GM12891 (cell line): ENCODE results near the gene CD59.

ENCODE experiments used
- POLR2A ChIP-seq: IDR thresholded peaks from 2 replicates; pipeline ENCODE4 v1.6.1; 2011; ENCODE audit warnings: low read depth, low read length, control low read depth
- POLR2AphosphoS5 ChIP-seq: IDR thresholded peaks from 2 replicates; pipeline ENCODE4 v1.6.1; 2011; ENCODE audit warnings: low read depth, low read length, control low read depth
- POU2F2 ChIP-seq: IDR thresholded peaks from 2 replicates; pipeline ENCODE4 v1.6.1; 2011; ENCODE audit warnings: low read depth, mild to moderate bottlenecking, control low read depth, low read length, moderate library complexity
- SPI1 ChIP-seq: IDR thresholded peaks from 2 replicates; pipeline ENCODE4 v1.6.1; 2011; ENCODE audit warnings: low read depth, low read length, control low read depth
- TAF1 ChIP-seq: IDR thresholded peaks from 2 replicates; pipeline ENCODE4 v1.6.1; 2011; ENCODE audit warnings: low read depth, low read length, control low read depth

DNA sequence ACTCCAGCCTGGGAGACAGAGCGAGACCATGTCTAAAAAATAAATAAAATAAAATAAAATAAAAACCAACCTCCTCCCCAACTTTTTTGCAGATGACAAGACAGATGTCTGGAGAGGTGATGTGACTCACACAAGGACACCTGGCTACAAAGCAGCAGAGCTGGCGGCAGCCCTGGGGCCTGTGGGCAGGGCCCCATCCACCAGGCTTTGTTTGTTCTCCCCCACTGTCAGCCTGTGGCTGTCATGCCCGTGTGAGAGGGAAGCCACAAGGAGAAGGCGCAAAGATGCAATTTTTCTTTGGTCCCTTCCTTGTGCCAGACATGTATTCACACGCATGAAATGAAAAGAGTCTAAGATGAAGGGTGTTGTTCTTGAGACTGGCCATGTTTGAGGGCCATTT, 16.6 kb downstream of the CD59 start:
- TF ChIP-seq POU2F2 (no peak), TAF1 (no peak), POLR2AphosphoS5 (no peak), POLR2A (no peak), SPI1 (no peak)
